GM12864 (cell line): Measurements from ENCODE around the gene ZNFX1.

ENCODE experiments used
- DNase-seq: peaks from one replicate; pipeline ENCODE4 v3.0.0-alpha.2; 2011; ENCODE audit warnings: low read depth
- H3K4me3 ChIP-seq: 2 replicates; pipeline ENCODE4 v1.5.1; 2011; ENCODE audit warnings: mild to moderate bottlenecking, low read depth, low read length, control low read depth
- TF ChIP-seq, protein P1 (sequence below): IDR thresholded peaks from 2 replicates; pipeline ENCODE4 v1.5.1; 2011; ENCODE audit warnings: low read depth, mild to moderate bottlenecking, moderate library complexity, low read length, control low read depth, inconsistent platforms; ENCODE audit errors: missing control alignments

Gene ZNFX1

DNA sequence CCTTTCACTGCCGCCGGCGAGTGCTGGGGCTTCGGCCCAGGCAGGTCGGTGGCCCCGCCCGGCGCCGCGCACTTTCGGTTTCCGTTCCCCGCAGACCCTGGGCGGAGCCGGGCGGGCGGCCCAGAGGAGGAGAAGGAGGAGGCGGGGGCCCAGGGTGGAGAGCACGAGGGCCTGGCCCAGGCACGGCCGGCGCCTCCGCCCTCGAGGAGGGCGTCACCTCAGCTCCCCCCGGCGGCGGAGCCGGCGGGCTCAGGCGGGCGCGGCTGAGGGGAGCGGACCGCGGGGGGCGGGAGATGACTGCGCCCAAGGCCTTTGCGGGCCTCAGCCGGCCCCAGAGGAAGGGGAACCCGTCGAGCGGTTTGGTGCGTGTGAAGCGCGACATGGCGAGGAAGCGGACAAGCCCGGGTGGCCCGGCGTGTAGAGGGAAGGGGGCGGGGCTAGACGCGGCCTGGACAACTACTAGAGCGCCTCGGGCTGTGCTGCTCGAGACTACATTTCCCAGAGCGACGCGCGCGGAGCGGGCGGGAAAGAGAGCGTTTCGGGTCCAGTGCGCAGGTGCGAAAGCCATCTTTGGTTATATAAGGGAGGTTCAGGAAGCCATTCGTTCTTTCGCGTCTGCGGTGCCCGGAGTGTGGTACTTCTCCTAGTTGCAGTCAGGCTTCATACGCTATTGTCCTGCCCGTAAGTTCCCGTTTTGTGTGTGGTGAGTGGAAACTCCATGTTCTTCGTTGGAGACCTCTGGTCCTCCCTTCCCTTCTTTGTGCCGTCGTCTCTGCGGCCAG, at the start of gene ZNFX1:
ZNFX1 (minus strand) TSS at position 22 of the 782 bp plus-strand sequence. CDS start 2,218 bp downstream, outside the sequence.
- DNase-seq: peak; percentile 94

DNA sequence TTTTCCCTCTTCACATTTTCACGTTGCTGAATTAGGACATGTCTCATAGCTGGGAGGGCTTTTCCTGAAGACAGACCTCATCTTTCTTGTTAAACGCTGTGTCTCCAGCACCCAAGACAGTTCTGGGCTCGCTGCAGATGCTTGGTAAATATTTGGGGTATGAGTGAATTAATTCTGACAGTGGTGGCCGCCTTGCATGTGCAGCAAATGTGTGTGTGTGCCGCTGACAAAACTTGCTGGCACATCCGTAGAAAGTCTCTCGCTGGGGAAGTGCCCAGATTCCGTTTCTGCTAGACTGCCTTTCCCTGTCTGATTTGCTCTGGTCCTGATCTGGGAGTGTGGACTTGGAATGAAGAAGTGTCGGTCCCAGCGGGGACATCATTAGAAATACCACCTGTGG, 48.2 kb upstream of the ZNFX1 start:
- H3K4me3 ChIP-seq: no peak overlapping the region
- TF ChIP-seq, protein P1, sequence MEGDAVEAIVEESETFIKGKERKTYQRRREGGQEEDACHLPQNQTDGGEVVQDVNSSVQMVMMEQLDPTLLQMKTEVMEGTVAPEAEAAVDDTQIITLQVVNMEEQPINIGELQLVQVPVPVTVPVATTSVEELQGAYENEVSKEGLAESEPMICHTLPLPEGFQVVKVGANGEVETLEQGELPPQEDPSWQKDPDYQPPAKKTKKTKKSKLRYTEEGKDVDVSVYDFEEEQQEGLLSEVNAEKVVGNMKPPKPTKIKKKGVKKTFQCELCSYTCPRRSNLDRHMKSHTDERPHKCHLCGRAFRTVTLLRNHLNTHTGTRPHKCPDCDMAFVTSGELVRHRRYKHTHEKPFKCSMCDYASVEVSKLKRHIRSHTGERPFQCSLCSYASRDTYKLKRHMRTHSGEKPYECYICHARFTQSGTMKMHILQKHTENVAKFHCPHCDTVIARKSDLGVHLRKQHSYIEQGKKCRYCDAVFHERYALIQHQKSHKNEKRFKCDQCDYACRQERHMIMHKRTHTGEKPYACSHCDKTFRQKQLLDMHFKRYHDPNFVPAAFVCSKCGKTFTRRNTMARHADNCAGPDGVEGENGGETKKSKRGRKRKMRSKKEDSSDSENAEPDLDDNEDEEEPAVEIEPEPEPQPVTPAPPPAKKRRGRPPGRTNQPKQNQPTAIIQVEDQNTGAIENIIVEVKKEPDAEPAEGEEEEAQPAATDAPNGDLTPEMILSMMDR: no peak
- DNase-seq: no peak

More for the DNA sequence above, at the start of gene ZNFX1:
- TF ChIP-seq, protein P1: no peak
- peak within 1 kb of the TSS; percentile 87 for H3K4me3 ChIP-seq

DNA sequence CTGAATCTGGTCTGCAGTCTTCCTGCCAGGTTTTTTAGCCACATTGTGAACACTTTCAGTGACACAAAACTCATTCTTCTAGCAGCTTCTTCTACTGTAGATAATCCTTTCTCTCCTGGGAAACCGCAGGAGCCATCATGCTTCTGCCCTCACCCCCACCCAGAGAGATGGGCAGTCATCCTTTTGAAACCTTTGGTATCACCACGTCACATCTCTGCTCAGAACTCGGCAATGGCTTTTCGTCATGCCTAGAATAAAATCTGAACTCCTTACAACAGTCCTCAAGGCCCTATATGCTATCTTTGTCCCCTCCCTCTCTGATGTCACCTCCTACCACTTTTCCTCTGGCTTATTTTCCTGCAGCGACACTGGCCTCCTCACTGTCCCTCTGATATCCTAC, 46.4 kb upstream of the ZNFX1 start:
- DNase-seq: no peak
- no peak overlapping the region for H3K4me3 ChIP-seq
- TF ChIP-seq, protein P1: no peak

DNA sequence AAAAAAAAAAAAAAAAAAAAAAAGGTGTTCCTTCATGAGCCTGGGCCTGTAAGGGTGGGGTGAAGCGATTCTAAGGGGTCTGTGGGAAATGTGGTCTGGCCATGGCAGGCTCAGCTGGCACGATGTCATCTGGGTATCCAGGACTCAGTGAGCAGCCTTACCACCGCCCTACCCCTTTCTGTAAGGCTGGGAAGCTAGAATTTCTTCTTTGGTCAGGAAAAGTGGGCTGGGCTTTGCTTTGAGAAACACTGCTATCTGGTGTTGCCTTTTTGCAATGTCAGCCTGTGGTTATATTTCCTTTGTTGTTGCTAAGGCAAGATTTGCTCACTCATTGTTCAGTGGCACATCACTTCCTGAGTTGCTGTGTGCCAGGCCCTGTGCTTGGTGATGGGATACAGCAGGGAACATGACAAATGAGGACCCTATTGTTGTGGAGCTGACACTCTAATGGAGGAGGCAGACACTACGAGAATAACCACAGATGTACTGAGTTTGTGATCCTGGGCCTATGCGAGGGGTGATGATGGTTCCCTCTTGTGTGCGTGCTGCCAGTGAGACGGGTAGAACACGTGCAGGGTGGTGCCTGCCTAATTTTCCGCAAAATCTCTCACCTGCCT, 45.9 kb upstream of the ZNFX1 start:
- no peak overlapping the region for H3K4me3 ChIP-seq
- TF ChIP-seq, protein P1: peak; percentile 39
- no peak for DNase-seq

DNA sequence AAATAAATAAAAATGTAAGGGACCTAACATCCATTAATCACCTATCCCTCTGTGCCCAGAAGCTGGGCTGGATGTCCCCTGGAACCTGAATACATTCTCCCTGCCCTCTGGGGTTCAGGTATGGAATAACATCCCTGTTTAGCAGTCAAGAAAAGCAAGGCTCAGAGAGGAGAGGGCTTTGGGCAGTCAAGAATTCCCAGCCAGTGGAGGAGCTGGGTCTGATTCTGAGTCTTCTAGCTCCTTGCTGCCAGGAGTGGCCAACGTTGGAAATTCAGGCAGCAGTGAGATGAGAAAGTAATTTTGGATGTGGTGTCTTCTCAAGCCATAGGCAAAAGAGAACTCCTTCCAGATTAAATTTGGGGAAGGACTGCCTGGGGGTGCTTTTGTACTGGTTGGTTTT, 42.6 kb upstream of the ZNFX1 start:
- TF ChIP-seq, protein P1: peak; percentile 6
- DNase-seq: no peak
- H3K4me3 ChIP-seq: no peak overlapping the region

DNA sequence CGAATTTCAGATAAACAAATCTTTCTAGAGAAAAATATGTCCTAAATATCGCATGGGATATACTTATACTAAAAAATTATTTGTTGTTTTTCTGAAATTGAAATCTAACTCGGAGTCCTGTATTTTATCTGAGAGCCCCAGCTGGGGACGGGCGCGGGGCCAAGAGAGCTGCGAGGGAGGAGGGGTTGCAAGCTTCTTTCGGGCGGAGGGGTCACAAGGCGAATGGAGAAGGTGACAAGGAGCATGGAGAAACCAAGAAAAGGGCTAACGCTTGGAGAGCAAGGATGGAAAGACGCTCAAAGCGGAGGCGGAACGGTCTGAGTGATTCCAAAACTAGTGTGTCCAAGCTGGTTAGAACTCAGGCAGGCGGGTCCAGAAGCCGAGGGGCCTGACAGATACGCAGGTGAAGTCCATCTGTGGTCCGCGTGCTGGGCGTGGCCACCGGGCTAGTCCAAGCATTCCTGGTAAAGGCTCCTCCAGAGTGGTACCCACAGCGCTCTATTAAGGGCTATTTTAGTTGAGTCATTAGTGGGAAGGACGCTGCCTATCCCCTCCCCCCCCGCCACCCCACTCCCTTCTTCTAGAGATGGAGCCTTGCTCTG, 41.5 kb upstream of the ZNFX1 start:
- TF ChIP-seq, protein P1: no peak
- no peak for DNase-seq
- H3K4me3 ChIP-seq: no peak overlapping the region
